Right renal pelvis (tissue), 4 donors: Measurements from ENCODE around the gene RAB7A. TPM values are rescaled to one million over a fixed set of nuclear protein-coding genes. Genes with fewer than 3 reads are reported as not detected.
"Not testable (repeated sequence)": the region's sequence is repeated elsewhere in the genome, so short reads cannot be mapped to it uniquely, and the experiment has no call there.

Experiments used
- DNase-seq, 4 donors: peaks; one replicate each; pipeline ENCODE4 v3.0.0-alpha.2; 2013; ENCODE audit warnings: low read depth in 4 of 4, low spot score in 3 of 4, missing footprints in 1 of 4
- polyA plus RNA-seq, 4 donors: library from polyadenylated mRNA; unstranded; fragments of 120-200 nt; gene quantifications; one replicate each; pipeline ENCODE4 v1.2.1, GENCODE V29; 2013; ENCODE audit not compliant: insufficient read length in 4 of 4

Gene RAB7A
- polyA plus RNA-seq, 4 donors = 242 to 320 (median 290) TPM

GRCh38 chr3:128748557-128748956 lies 22.6 kb downstream of the RAB7A start:
- no peak for DNase-seq

GRCh38 chr3:128749035-128749434 lies 23.1 kb downstream of the RAB7A start:
- no peak for DNase-seq

GRCh38 chr3:128749561-128749960 lies 23.6 kb downstream of the RAB7A start:
- not testable (repeated sequence) for DNase-seq

- no peak for DNase-seq
Observed at GRCh38 chr3:128753715-128754114, 27.7 kb downstream of the RAB7A start.

- DNase-seq = no peak
Observed at GRCh38 chr3:128760042-128760441, 34.1 kb downstream of the RAB7A start.

GRCh38 chr3:128760881-128761280 lies 34.9 kb downstream of the RAB7A start:
- no peak for DNase-seq

GRCh38 chr3:128761392-128761791 lies 35.4 kb downstream of the RAB7A start:
- no peak for DNase-seq

- no peak for DNase-seq
Observed at GRCh38 chr3:128763967-128764366, 38.0 kb downstream of the RAB7A start.

- DNase-seq = no peak
Observed at GRCh38 chr3:128764863-128765262, 38.9 kb downstream of the RAB7A start.

- DNase-seq = no peak
Observed at GRCh38 chr3:128767094-128767750, 41.2 kb downstream of the RAB7A start.

GRCh38 chr3:128768471-128768870 lies 42.5 kb downstream of the RAB7A start:
- DNase-seq = no peak

- no peak for DNase-seq
Observed at GRCh38 chr3:128770387-128770786, 44.4 kb downstream of the RAB7A start.

- DNase-seq = not testable (repeated sequence)
Observed at GRCh38 chr3:128773189-128773588, 47.2 kb downstream of the RAB7A start.

- DNase-seq = not testable (repeated sequence)
Observed at GRCh38 chr3:128773592-128773991, 47.6 kb downstream of the RAB7A start.

- DNase-seq = no peak
Observed at GRCh38 chr3:128775241-128775640, 49.3 kb downstream of the RAB7A start.

GRCh38 chr3:128775906-128776542 lies 50.0 kb downstream of the RAB7A start:
- no peak for DNase-seq

- DNase-seq = no peak
Observed at GRCh38 chr3:128780101-128780837, 54.3 kb downstream of the RAB7A start.

GRCh38 chr3:128781164-128781563 lies 55.2 kb downstream of the RAB7A start:
- no peak for DNase-seq

GRCh38 chr3:128782282-128783146 lies 56.5 kb downstream of the RAB7A start:
- no peak for DNase-seq

GRCh38 chr3:128783774-128784173 lies 57.8 kb downstream of the RAB7A start:
- DNase-seq = no peak

- no peak for DNase-seq
Observed at GRCh38 chr3:128784232-128784631, 58.2 kb downstream of the RAB7A start.
